CMK (cell line): ENCODE results near the gene CXCL17.
"Not testable (repeated sequence)": the region's sequence is repeated elsewhere in the genome, so short reads cannot be mapped to it uniquely, and the experiment has no call there.

Experiments
- DNase-seq: peaks from one replicate; pipeline ENCODE4 v3.0.0-alpha.2; 2010; ENCODE audit warnings: low read depth

The CXCL17 gene

DNA sequence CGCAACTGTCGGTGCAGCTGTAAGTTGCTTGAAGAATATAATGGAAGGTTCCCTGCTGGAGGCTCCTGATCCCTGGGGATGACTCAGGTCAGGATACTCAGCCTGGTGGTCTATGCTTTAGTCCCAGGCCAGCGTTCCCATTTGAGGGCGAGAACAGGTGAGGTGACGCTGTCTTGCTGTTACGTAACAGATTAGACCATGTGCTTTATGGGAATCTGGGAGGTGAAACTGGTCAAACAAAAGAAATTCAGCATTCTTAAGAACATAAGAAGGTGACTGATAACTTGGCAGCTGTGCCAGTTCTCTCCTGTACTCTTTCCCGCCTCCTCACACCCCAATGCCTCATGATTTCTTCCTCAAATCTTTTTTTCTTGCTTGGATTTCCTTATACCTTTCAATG, at the start of gene CXCL17:
Gene CXCL17, minus strand, starts transcription at position 114 of the 400 bp plus-strand sequence. CDS start 114 bp downstream, outside the sequence.
- no peak for DNase-seq

DNA sequence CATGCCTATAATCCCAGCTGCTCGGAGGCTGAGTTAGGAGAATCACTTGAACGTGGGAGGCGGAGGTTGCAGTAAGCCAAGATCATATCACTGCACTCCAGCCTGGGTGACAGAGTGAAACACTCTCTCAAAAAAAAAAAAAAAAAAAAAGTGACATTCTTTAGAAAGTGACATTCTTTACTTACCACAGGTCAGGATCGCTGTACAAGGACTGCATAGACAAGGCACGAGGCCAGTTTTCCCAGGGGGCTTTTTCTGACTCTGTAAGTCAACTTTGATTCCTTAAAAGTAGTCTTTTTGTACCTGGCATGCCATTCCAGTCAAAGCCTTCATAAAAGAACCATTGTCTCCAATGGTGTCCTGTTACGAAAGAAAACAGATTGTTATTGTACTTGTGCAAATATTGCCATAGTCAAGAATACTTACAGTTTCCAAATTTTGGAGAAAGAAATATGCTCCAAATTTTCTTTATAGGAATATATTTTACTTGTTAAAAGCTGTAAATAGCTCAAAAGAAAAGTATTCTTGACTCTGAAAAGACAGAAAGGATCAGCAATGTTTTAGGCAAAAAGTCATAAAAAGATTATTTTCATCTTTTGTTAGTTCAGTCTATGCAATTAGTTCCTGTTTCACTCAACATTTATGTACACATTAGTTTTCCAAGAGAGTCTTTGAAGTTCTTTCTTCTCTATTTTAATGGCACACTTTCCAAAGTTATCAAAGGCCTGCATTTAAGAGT, 46.2 kb upstream of the CXCL17 start:
- no peak for DNase-seq

DNA sequence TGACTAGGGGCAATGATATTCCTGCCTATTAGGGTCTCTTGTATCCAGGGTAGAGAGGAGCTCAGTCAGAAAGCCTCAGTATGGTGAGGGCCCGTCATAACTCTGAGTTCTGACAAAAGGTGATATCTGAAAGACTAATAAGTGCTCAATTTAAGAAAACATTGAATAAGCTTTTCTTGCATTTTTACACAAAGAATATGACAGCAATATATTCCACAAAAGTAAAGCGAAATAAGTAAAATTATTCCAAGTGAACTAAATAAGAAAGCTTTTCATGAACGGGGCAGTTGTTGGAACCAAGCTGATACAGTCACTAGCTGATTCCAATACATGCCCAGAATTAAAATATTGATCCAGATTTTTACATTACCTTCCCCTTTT, 45.0 kb upstream of the CXCL17 start:
- no peak for DNase-seq

DNA sequence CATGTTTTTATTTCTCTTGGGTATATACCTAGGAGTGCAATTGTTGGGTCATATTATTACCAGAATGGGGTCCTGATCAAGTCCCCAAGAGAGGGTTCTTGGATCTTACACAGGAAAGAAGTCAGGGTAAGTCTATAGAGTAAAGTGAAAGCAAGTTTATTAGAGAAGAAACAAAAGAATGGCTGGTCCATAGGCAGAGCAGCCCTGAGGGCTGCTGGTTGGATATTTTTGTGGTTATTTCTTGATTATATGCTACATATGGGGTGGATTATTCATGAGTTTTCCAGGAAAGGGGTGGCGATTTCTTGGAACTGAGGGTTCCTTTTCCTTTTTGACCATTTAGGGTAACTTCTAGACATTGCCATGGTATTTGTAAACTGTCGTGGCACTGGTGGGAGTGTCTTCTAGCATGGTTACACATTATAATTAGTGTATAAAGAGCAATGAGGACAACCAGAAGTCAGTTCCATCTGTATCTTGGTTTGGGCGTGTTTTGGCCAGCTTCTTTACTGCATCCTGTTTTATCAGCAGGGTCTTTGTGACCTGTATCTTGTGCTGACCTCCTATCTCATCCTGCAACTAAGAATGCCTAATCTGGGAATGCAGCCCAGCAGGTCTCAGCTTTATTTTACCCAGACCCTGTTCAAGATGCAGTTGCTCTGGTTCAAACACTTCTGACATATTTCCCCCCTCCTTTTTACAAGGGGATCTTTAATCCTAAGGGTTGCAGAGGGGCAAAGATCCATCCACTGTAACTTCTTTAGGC, 44.5 kb upstream of the CXCL17 start:
- no peak for DNase-seq

- DNase-seq: not testable (repeated sequence)
These were observed 42.3 kb upstream of the CXCL17 start for GRCh38 chr19:42485036-42485435.

GRCh38 chr19:42480335-42481095, 37.8 kb upstream of the CXCL17 start:
- no peak for DNase-seq

- no peak for DNase-seq
These were observed 37.0 kb upstream of the CXCL17 start for GRCh38 chr19:42479736-42480135.

- no peak for DNase-seq
These were observed 36.1 kb upstream of the CXCL17 start for GRCh38 chr19:42478765-42479311.

DNA sequence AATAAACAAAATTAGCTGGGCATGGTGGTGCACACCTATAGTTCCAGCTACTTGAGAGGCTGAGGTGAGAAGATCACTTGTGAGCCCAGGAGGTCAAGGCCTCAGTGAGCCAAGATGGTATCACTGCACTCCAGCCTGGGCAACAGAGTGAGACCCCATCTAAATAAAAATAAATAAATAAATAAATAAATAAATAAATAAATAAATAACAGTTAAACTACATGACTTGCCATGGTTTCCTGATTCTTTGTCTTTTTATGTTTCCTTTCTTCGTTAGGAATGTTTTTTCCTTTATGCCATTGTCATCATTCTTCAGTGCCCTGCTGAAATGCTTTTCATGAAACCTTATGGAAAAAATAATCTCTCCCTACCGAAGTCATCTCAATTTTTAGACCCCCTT, 35.2 kb upstream of the CXCL17 start:
- DNase-seq: no peak

DNA sequence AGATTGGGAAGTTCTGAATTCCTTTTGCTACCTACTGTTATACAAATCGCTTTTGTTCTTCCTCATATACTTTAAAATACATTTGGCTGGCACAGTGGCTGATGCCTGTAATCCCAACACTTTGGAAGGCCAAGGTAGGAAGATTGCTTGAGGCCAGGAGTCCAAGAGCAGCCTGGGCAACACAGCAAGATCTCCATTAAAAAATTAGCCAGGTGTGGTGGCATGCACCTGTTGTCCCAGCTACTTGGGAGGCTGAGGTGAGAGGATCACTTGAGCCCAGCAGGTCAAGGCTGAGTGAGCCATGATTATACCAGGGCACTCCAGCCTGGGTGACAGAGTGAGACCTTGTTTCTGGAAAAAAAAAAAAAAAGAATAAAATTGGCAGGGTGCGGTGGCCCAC, 34.4 kb upstream of the CXCL17 start:
- DNase-seq: no peak

DNA sequence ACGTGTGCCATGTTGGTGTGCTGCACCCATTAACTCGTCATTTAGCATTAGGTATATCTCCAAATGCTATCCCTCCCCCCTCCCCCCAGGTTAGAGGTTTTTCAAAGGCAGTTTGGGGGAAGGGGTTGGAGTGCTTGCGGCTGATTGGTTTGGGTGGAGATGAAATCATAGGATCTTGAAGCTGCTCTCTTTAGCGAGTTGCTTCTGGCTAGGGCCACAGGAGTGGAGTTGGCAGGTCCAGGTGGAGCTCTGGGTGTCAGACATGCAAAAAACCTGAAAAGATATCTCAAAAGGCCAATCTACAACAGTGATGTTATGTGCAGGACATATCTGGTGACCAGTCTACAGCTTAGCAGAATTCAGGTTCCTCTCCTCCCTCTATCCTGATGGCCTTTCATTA, 32.6 kb upstream of the CXCL17 start:
- DNase-seq: no peak

DNA sequence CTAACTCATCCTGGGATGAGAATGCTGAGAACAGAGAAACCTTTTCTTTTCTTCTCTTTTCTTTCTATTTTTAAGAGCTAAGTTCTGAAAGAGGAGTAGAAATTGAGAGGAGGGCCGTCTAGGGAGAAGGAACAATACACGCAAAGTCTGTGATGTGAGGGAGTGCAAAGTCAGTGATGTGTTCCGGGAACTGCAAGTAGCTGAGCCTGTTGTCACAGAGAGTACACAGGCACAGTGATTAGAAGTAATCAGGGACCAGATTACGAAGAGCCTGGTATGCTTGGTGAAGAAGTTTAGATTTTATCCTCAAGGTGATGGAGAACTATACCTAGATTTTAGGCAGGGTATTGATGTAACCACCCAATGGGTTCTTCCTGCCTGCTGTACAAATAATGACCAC, 32.0 kb upstream of the CXCL17 start:
- DNase-seq: no peak

DNA sequence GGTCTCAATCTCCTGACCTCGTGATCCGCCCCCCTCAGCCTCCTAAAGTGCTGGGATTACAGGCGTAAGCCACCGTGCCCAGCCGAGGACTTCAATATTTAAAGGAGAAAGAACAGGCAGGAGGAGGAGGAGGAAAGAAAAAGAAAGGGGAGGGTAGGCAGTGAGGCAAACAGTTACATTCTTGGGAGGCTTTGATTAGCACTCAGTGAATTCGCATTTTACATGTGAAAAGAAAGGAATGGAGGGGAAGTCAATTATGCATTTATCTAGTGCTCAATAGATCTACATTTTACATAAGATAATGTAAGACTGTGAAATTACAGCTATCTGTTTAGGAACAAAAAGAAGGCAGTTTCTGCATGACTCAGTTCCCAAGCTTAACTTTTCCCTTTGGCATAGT, 30.9 kb upstream of the CXCL17 start:
- DNase-seq: no peak

GRCh38 chr19:42472402-42473147, 29.8 kb upstream of the CXCL17 start:
- DNase-seq: no peak

GRCh38 chr19:42471554-42472249, 29.0 kb upstream of the CXCL17 start:
- no peak for DNase-seq

- DNase-seq: no peak
These were observed 26.8 kb upstream of the CXCL17 start for GRCh38 chr19:42469311-42470235.

- no peak for DNase-seq
These were observed 25.6 kb upstream of the CXCL17 start for GRCh38 chr19:42468273-42468796.

DNA sequence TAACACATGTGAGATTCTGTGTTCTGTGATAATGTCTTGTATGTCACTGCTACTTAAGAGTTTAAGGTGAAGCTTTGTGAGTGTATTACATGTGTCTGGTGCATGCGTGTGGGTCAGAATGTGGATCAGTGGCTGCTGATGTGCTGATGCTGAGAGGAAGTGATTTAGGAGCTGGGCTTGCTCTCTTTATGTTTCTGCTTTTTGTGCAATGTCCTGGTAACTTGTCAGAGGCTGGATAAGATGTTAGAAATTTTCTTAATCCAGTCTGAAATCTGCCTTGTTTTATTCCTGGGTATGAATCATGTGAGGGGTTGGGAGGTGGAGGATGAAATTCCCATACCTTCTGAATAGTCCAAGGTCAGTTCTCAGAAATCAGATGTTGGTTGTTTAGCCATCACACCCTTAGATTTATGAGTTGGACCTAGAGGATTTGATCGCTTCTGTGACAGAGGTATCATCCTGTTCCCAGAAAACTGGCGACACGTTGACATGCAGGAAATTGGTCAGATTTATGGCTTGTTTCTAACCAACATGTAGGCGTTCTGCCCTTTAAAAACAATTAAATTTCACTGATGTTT, 24.5 kb upstream of the CXCL17 start:
- DNase-seq: no peak

DNA sequence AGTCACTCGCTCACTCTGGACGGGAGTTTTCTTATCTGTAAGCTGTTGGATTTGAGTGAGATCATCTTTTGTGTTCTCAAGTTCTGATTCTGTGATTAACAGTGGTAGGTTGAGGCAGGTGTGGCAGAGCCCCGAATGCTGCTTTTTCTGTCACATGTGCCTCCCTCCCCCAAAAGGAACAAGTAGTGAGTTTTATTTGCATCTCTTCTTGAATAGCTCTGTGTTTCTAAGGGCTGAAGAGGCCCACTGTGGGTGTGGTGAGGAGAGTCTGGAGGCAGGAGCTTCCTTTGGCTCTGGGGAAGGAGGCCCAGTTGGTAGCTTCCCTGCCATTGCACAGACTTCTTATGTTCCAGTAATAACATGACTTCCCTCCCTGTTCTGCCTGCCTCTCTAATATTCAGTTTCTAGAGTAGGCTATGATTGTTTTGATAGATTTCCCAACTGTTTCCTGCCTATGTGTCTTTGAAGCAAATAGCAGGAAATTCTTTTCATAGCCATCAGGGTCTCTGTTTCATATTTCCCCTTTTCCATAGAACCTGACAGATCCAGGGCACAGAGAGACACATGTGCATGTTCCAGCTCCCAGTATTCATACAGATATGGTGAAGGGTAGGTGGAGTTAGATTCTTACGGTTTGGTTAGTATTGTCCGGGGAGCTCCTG, 23.9 kb upstream of the CXCL17 start:
- DNase-seq: no peak
